ENCODE results near the gene FN3K.
"Not testable (repeated sequence)": the region's sequence is repeated elsewhere in the genome, so short reads cannot be mapped to it uniquely, and the experiment has no call there.

Gene FN3K

DNA sequence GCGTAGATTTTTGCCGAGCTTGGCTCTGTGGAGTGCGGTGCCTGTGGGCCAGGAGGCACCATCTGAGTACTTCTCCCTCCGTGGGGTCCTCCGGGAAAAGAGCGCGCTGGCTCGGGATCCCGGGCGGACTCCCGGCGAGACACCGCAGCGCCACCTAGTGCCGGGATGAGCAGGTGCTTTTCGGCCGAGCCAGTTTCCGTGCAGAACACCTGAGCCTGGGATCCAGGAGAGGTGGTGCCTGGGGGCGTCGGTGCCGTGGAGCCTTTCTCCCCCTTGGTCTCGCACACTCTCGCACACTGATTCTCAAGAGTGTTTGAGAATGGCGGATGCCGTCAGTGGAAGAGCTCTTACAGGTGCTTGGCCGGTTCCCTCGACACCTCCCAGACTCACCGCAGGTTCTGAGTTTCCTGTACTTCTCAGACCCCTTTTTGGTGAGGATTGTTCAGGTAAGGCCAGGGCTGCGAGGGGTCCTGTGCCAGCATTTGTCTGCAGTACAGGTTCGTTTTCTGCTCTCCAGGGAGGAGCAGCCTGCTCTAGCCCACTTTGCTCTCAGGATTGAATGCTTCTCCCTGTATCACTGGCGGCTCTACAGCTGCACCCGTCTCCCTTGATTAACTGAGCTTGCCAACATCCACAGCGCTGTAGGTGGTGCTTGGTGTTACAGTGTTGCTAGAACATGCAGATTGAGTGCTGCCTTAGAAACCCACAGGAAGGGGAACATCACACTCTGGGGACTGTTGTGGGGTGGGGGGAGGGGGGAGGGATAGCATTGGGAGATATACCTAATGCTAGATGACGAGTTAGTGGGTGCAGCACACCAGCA, 39.8 kb downstream of the FN3K start:
- in situ Hi-C loops (cut with MboI; ENCODE audit: low pct_unique_long_range_greater_than_20kb, low sequenced_read_pairs, unreplicated experiment): no loop called here
- peak; percentile 85 for DNase-seq (ENCODE audit: low spot score)

DNA sequence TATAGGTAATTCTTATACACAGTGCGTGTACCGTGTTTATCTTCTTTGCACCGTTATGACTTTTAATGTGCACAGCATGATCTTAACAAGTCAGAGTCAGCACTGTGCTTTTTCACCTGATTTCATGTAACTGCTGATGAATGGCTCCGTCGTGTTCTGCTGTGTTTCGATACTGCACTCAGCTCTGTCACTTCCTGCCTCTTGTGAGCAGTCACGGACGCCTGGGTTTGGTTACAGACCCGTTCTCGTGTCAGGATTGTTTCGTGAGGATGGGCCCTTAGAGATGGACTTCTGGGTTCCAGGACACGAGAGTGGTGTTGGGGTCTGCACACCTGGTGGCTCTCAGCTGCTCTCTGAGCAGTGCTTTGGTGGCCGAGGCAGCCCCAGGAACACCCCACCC, 41.0 kb downstream of the FN3K start:
- TF ChIP-seq, protein P1, sequence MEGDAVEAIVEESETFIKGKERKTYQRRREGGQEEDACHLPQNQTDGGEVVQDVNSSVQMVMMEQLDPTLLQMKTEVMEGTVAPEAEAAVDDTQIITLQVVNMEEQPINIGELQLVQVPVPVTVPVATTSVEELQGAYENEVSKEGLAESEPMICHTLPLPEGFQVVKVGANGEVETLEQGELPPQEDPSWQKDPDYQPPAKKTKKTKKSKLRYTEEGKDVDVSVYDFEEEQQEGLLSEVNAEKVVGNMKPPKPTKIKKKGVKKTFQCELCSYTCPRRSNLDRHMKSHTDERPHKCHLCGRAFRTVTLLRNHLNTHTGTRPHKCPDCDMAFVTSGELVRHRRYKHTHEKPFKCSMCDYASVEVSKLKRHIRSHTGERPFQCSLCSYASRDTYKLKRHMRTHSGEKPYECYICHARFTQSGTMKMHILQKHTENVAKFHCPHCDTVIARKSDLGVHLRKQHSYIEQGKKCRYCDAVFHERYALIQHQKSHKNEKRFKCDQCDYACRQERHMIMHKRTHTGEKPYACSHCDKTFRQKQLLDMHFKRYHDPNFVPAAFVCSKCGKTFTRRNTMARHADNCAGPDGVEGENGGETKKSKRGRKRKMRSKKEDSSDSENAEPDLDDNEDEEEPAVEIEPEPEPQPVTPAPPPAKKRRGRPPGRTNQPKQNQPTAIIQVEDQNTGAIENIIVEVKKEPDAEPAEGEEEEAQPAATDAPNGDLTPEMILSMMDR (IDR thresholded peaks at IDR 0.05; ENCODE audit: extremely low read depth, insufficient read depth, missing control alignments): no peak
- in situ Hi-C loops (cut with MboI; ENCODE audit: low pct_unique_long_range_greater_than_20kb, low sequenced_read_pairs, unreplicated experiment): no loop called here

More for the DNA sequence above, 39.8 kb downstream of the FN3K start:
- TF ChIP-seq, protein P1 (IDR thresholded peaks at IDR 0.05; ENCODE audit: extremely low read depth, insufficient read depth, missing control alignments): peak; percentile 90

DNA sequence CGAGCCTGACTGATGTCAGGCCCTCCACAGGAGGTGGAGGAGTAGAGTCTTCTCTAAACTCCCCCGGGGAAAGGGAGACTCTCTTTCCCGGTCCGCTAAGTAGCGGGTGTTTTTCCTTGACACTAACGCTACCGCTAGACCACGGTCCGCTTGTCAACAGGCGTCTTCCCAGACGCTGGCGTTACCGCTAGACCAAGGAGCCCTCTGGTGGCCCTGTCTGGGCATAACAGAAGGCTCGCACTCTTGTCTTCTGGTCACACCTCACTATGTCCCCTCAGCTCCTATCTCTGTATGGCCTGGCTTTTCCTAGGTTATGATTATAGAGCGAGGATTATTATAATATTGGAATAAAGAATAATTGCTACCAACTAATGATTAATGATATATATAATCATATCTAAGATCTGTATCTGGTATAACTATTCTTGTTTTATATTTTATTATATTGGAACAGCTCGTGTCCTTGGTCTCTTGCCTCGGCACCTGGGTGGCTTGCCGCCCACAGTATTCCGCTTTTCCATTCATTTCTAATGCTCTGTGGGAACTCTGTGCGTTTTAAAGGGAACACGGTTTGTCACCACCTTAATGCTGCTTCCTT, 42.5 kb downstream of the FN3K start:
- in situ Hi-C loops (cut with MboI; ENCODE audit: low pct_unique_long_range_greater_than_20kb, low sequenced_read_pairs, unreplicated experiment); DNase-seq (ENCODE audit: low spot score): not testable (repeated sequence)

More for the DNA sequence above, 41.0 kb downstream of the FN3K start:
- no peak for DNase-seq (ENCODE audit: low spot score)

DNA sequence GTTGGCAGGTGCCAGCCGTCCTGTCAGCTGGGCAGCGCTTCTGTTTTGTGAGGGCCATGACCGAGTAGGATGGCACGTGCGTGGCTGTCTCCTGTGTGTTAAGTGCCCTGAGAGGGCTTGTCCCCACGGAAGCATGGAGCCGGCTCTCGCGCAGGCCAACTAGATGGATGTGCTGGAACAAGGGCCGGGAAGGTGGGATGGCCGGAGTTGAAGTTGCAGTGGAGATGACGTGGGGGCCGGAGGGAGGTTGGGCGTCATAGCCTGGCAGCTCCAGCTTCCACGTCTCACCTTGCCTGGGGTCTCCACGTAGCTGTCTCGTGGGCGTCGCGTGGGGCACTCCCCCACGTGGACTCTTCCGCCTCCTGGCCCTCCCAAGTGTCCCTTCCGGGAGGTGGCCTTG, 44.1 kb downstream of the FN3K start:
- no peak for DNase-seq (ENCODE audit: low spot score)
- in situ Hi-C loops (cut with MboI; ENCODE audit: low pct_unique_long_range_greater_than_20kb, low sequenced_read_pairs, unreplicated experiment): no loop called here
- TF ChIP-seq, protein P1 (IDR thresholded peaks at IDR 0.05; ENCODE audit: extremely low read depth, insufficient read depth, missing control alignments): no peak

DNA sequence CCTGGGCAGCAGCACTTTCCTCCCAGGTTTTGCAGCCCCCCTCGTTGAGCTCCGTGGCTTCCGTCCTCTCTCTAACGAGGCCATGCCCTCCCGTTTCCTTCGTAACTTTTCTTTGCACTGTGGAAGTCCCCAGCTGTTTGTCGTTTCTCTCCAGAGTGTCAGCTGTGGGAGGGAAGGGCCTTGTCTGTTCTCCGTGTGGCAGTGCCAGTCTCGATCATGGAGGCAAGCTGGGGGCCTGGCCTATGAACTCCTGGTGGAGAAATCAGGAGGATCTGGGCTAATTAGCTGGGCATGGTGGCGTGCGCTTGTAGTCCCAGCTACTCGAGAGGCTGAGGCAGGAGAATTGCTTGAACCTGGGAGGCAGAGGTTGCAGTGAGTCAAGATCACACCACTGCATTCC, 44.8 kb downstream of the FN3K start:
- in situ Hi-C loops (cut with MboI; ENCODE audit: low pct_unique_long_range_greater_than_20kb, low sequenced_read_pairs, unreplicated experiment): no loop called here
- no peak for DNase-seq (ENCODE audit: low spot score)
- TF ChIP-seq, protein P1 (IDR thresholded peaks at IDR 0.05; ENCODE audit: extremely low read depth, insufficient read depth, missing control alignments): no peak

DNA sequence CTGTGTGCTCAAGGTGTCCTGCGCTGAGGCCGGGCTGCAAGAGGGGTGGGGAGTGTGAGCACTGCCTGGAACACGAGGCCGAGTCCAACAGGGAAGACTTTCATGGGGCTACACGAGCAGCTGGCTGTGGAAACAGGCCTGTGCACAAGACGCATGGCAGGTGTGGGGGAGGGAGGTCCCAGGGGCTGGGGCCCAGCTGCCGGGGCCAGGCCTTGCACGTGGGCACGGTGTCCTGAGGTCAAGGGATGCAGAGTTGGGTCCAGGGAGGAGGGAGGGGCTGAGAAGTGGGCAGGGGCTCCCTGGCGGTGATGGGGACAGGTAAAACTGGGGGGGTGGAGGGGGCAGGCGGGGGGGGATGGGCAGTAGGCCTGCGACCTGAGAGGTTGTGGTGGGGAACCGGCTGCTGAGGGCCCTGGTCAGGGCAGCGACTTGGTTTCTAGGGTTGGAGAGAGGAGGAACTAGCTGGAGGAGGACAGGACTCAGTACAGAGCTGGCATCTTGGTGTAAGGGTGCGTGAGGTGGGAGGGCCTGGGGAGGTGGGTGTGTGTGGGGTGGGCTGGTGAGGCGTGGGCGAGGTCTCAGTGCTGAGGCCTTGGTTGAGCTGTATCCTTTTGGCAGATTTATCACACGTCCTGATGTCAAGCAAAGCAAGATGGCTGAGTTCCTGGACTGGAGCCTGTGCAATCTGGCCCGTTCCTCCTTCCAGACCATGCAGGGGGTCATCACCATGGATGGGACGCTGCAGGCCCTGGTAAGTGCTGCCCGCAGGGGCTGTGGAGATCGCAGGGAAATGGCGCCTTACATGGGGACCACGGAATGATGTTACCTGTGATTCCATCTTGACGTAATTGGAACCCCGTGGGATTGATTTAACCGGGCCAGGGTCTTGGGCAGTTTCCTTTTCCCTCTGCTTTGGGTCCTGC, 45.8 kb downstream of the FN3K start:
- DNase-seq (ENCODE audit: low spot score): no peak
- in situ Hi-C loops (cut with MboI; ENCODE audit: low pct_unique_long_range_greater_than_20kb, low sequenced_read_pairs, unreplicated experiment): no loop called here
- TF ChIP-seq, protein P1 (IDR thresholded peaks at IDR 0.05; ENCODE audit: extremely low read depth, insufficient read depth, missing control alignments): no peak

All from GM13977 (cell line).